Mucosa of stomach (tissue), 1 donor: ENCODE data around the gene MMRN2.
"Not testable (repeated sequence)": the region's sequence is repeated elsewhere in the genome, so short reads cannot be mapped to it uniquely, and the experiment has no call there.

ENCODE experiments used
- H3K27me3 ChIP-seq: one replicate; pipeline ENCODE4 v1.7.0; 2013; ENCODE audit warnings: mild to moderate bottlenecking, low read length; ENCODE audit not compliant: control insufficient read depth, insufficient read depth
- H3K36me3 ChIP-seq: one replicate; pipeline ENCODE4 v1.7.0; 2013; ENCODE audit warnings: low read length; ENCODE audit not compliant: control insufficient read depth, insufficient read depth
- H3K4me1 ChIP-seq: one replicate; pipeline ENCODE4 v1.7.0; 2013; ENCODE audit warnings: mild to moderate bottlenecking, low read length; ENCODE audit not compliant: control insufficient read depth, insufficient read depth
- H3K4me3 ChIP-seq: one replicate; pipeline ENCODE4 v1.7.0; 2013; ENCODE audit warnings: low read length
- H3K9ac ChIP-seq: one replicate; pipeline ENCODE4 v1.7.0; 2013; ENCODE audit warnings: mild to moderate bottlenecking, low read length, moderate library complexity
- H3K9me3 ChIP-seq: one replicate; pipeline ENCODE4 v1.7.0; 2013; ENCODE audit warnings: mild to moderate bottlenecking, low read length, moderate library complexity; ENCODE audit not compliant: control insufficient read depth
- donor health status: Pancreatic carcinoma.

The MMRN2 gene

DNA sequence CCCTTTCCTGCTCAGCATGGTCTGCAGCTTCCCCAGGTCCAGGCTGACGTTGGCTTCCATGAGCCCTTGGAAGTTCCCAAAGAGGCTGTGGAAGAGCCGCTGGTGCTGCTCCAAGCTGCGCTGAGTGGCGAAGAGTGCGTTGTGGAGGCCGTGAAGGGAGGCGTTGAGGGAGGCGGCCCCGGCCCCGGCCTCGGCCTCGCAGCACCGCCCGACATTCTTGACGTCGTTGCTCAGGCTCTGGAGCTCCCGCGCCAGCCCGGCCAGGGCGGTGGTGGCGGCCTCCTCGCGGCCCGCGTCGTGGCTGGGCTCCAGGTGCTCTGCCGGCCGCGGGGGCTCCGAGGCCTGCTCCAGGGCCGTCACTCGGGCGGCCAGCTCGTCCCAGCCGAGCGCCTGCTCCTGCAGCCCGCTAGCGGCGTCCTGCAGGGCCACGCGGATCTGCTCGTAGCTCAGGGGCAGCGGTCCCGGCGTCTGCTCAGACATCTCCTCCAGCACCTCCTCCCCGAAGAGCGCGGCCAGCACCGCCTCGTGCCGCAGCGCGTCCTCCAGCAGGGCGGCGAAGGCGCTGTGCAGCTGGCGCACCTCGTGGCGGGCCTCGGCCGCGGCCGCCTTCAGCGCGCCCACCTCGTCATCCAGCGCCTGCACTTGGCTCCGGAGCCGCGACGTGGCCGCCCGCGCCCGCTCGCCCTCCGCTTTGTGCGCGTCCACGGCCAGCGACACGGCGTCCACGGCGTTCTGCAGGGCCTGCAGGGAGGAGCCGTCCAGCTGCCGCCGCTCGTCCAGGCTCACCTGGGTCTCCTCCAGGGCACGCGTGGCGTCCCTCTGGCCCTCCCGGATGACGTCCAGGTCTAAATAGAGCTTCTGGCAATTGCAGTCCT is 14.7 kb downstream of the MMRN2 start:
- H3K9ac ChIP-seq, result no peak overlapping the region
- peaks cover 3% of the 10 kb centered on the region for H3K4me1 ChIP-seq
- H3K36me3 ChIP-seq, result no peaks in the 10 kb centered on the region
- peaks cover 33% of the 10 kb centered on the region for H3K27me3 ChIP-seq
- H3K9me3 ChIP-seq, result no peaks in the 10 kb centered on the region
- H3K4me3 ChIP-seq, result no peak overlapping the region

DNA sequence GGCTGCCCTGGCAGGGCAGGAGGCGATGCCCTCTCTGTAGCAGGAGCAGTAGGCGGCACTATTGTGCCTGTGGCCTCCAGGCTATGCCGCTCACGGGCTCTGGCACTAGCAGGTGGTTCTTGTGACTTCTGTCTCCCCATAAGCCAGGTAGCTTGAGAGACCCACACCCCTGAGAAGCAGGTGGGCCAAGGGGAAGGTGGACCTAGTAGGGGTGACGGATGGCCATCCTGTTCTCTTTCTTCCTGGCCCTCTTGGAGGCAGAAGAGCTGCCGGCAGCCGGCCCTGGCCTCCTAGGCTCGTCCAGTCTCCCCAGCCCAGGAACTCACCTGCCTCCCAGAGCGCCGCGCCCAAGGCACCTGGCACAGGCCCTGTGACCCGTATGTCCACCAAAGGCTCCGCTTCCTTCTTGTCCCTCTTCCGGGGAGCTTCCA is 15.4 kb downstream of the MMRN2 start:
- H3K9me3 ChIP-seq, result no peaks in the 10 kb centered on the region
- H3K36me3 ChIP-seq, result no peaks in the 10 kb centered on the region
- no peak overlapping the region for H3K4me3 ChIP-seq
- H3K4me1 ChIP-seq, result peaks cover 3% of the 10 kb centered on the region
- peaks cover 31% of the 10 kb centered on the region for H3K27me3 ChIP-seq
- H3K9ac ChIP-seq, result no peak overlapping the region

DNA sequence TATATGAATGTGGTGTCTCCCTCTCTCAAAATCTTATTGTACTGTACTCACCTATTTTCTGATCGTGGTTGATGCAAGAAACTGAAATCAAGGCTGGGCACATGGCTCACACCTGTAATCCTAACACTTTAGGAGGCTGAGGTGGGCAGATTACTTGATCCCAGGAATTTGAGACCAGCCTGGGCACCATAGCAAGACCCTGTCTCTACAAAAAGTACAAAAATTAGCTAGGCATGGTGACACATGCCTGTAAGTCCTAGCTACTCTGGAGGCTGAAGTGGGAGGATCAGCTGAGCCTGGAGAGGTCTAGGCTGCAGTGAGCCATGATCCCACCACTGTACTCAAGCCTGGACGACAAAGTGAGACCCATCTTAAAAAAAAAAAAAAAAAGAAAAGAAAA is 16.0 kb downstream of the MMRN2 start:
- Histone ChIP-seq H3K27me3 (peaks cover 28% of the 10 kb centered on the region), H3K9me3 (no peaks in the 10 kb centered on the region), H3K4me1 (peaks cover 3% of the 10 kb centered on the region), H3K4me3 (no peak overlapping the region), H3K9ac (no peak overlapping the region), H3K36me3 (no peaks in the 10 kb centered on the region)

DNA sequence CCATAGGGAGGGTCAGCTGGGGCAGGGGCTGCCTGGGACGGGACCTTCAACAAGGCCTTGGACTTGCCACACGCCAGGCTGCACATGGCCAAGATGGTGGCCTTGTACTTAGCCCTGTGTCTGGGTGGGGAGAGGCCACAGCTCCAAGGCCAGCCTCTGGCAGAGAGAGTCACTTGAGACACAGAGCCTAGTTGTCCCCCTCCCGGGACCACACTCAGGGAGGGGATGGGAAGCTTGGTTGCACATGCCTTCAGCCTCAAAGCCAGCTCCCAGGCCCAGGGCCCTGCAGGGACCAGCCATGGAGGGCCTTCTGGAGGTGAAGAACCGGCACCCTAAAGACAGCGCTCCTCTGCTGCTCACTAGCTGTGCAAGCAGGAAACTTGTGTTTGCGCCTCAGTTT is 16.7 kb downstream of the MMRN2 start:
- Histone ChIP-seq H3K4me1 (peaks cover 3% of the 10 kb centered on the region), H3K9ac (no peak overlapping the region), H3K9me3 (no peaks in the 10 kb centered on the region), H3K27me3 (peaks cover 24% of the 10 kb centered on the region), H3K4me3 (no peak overlapping the region), H3K36me3 (no peaks in the 10 kb centered on the region)

DNA sequence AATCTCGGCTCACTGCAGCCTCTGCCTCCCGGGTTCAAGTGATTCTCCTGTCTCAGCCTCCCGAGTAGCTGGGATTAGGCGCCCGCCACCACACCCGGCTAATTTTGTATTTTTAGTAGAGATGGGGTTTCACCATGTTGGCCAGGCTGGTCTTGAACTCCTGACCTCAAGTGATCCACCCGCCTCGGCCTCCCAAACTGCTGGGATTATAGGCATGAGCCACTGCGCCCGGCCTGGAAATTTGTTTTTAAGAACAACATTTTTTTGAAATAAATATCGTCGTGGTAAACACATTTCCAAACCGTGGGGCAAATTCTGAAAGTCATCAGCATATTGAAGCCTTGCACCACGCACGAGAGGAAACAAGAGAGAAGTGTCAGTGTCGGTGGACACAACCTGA is 17.3 kb downstream of the MMRN2 start:
- H3K27me3 ChIP-seq, result peaks cover 24% of the 10 kb centered on the region
- H3K36me3 ChIP-seq, H3K4me3 ChIP-seq, H3K9me3 ChIP-seq, H3K4me1 ChIP-seq, H3K9ac ChIP-seq: not testable (repeated sequence)

DNA sequence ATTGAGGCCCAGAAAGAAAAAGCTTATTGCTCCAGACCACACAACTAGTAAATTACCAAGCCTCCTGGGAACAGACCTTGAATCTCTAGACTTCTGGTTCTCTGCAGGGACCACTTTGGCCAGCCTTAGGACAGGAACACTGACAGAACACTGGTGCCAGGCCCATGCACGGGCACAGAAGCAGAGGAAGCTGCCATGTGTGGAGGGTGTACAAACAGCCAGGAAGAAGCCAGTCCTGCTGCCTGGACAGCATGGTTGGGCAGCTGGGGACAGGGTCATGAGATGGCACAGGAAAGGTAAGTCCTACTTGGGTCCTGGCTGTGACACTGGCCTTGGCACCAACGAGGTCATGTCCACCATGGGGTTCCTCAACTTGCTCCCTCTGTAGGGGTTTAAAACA is 19.2 kb downstream of the MMRN2 start:
- peaks cover 3% of the 10 kb centered on the region for H3K4me1 ChIP-seq
- no peak overlapping the region for H3K4me3 ChIP-seq
- H3K9me3 ChIP-seq, result no peaks in the 10 kb centered on the region
- no peaks in the 10 kb centered on the region for H3K36me3 ChIP-seq
- H3K27me3 ChIP-seq, result peaks cover 18% of the 10 kb centered on the region
- no peak overlapping the region for H3K9ac ChIP-seq

DNA sequence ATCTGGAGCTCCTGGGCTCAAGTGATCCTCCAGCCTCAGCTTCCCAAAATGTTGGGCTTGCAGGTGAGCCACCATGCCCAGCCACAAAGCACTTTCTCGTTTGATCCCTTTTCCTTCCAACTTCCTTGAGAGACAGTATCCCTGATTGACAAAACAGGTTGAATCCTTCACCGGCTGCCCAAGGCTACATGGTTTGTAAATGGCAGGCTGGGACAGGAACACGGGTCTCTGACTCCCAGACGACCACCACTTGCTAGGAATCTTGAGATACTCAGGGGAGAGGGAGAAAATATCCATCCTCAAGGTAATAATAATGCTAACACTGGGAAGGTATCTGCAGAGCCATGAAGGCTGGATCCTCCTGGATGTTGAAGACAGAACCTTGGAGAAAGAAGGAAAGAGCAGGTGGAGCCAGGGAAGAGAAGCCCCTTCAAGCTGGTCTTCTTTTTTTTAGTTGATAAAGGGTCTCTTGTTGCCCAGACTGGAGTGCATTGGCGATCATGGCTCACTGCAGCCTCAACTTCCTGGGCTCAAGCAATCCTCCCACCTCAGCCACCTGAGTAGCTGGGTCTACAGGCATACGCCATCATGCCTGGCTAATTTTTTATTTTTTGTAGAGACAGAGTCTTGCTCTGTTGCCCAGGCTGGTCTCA is 19.8 kb downstream of the MMRN2 start:
- Histone ChIP-seq H3K4me3 (no peak overlapping the region), H3K9ac (no peak overlapping the region), H3K36me3 (no peaks in the 10 kb centered on the region), H3K4me1 (peaks cover 3% of the 10 kb centered on the region), H3K9me3 (no peaks in the 10 kb centered on the region), H3K27me3 (peaks cover 11% of the 10 kb centered on the region)

DNA sequence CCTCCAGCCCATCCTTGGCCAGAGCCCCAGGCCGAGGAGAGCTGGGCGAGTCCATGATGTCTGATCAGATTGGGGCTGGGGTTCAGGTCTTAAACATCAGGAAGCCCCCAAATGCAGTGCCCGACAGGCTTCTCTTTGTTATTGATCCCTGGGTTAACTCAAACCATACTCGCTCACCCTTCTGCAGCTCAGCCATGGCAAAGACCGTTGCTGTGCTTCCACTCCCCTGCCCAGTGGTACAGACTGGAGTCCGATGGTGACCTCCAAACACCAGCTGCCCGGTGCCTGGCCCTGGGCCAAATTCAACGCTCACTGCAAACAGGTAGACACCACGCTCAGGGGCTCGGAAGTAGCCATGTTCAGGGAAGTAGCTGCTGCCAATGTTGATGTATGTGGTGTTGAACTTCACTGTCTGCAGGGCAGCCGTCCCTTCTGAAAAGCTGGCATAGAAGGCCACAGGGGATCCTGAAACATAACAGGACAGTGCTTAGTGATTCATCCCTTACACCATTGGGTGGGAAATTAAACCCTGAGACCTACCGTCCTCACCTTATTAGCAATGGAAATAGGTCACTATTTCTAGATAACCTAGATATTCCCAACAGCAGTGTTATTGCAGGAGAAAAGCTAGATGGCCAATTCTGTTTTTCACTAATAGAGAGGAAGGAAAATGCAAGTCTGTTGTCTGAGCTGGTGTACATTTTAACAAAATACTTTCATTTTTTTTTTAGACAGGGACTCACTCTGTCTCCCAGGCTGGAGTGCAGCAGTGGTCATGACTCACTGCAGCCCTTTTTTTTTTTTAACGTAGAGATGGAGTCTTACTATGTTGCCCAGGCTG is 20.5 kb downstream of the MMRN2 start:
- no peak overlapping the region for H3K9ac ChIP-seq
- no peak overlapping the region for H3K4me3 ChIP-seq
- no peaks in the 10 kb centered on the region for H3K9me3 ChIP-seq
- peaks cover 3% of the 10 kb centered on the region for H3K4me1 ChIP-seq
- peaks cover 4% of the 10 kb centered on the region for H3K27me3 ChIP-seq
- H3K36me3 ChIP-seq, result no peaks in the 10 kb centered on the region

DNA sequence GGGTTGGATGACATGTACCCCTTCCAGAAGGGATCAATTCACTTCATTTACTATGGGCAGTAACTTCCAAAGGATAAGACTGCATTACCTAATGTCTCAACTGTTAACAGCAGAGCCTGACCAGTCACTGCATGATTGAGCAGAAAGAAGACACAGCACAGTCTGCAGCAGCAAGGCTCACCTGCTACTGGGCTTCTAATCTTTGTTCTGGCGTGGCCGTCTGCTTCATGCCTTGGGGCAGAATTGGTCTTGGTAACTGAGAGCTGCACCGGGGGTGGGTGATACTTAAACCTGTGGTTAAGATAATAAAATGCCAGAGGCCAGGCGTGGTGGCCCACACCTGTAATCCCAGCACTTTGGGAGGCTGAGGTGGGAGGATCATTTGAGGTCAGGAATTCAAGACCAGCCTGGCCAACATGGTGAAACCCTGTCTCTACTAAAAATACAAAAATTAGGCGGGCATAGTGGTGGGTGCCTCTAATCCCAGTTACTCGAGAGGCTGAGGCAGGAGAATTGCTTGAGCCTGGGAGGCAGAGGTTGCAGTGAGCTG is 23.2 kb downstream of the MMRN2 start:
- not testable (repeated sequence) for H3K9ac ChIP-seq, H3K4me1 ChIP-seq, H3K36me3 ChIP-seq, H3K27me3 ChIP-seq, H3K9me3 ChIP-seq, H3K4me3 ChIP-seq

DNA sequence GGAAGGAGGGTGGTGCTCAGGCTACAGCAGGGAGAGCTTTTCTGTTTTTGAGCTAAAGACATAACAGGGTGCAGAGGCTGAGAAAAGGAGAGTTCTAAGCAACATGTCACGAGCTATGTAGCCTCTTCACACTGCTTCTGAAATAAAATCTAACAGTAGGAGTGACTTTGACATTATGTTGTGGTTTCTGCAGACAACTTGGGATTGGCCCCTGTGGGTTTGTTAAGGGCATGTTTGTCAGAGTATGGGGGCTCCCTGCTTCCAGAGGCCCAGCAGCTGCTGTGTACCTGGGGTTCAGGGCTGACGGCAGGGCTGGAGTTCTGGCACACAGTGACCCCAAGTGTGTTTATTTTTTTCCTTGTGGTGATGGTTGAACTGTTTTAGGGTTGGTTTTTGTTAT is 24.7 kb downstream of the MMRN2 start:
- Histone ChIP-seq H3K36me3 (no peaks in the 10 kb centered on the region), H3K4me1 (no peaks in the 10 kb centered on the region), H3K4me3 (no peak overlapping the region), H3K27me3 (peaks cover 2% of the 10 kb centered on the region), H3K9me3 (no peaks in the 10 kb centered on the region), H3K9ac (no peak overlapping the region)

DNA sequence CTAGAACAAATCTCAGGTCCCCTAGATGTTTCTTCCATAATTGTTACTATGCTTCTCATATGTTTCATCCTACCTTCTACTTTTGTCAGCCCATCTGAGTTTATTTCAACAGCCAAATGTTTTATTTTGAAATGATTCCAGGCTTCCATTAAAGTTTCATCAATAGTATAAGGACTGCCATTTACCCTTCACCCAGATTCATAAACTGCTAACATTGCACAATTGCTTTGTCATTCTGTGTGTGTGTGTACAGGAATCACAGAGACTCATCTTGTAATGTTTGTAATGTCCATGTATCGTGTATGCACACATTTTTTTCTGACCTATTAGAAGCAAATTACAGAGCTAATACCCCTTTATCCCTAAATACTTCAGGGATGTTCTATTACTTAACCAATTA is 25.5 kb downstream of the MMRN2 start:
- Histone ChIP-seq H3K4me3 (no peak overlapping the region), H3K36me3 (no peaks in the 10 kb centered on the region), H3K4me1 (no peaks in the 10 kb centered on the region), H3K9ac (no peak overlapping the region), H3K9me3 (no peaks in the 10 kb centered on the region), H3K27me3 (peaks cover 2% of the 10 kb centered on the region)
